ENCODE results near the gene MITF.

The MITF gene

DNA sequence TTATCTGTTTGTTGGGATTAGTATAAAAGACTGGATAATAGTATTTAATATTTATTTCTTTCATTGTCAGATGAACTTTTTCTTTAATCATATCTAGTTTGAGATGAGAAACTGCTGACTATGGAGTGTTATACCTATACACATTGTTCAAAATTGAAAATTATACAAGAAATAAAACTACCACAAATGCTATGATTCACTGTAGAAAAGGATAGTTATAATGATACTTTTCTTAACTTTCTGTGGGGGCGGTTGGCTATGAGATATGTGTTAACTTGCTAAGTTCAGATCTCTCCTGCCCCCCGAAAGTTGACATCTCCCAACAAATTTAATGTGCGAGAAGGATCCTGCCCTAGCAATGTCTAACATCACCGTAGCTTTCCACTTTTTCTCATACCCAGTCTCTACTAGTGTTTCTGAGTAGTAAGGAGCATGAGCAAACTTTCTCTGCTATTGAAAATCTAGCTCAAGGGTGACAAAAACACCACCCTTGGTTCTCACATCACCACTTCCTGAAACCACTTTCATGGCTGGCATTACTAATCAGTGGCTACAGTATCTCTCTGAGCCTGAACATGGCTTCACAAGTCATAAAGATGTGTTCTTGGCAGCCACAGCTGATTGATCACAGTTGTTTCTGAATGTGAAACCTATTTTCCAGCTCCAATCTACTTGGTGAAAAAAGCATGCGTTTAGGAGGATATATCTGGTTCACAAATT is 244.4 kb downstream of the MITF start:
- no peak for DNase-seq

GRCh38 chr3:69985266-69985665 is 246.0 kb downstream of the MITF start:
- DNase-seq = no peak

DNA sequence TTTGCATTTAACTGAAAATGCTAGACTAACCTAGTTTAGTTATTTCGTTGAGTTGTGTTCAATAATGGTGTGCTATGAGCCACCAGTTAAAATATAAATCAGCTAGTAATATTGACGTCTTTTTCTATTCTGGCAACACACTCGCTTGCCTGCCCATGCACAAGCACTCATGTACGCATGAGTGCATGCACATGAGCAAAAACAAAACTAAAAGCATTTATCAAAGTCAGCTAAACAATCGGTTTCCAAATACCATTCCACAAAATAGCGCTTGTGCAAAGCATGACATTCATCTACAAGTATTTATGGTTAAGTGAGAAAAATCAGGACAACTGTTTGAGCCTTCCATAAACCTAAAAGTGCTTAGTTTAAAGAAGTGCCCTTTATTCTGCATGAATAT is 247.2 kb downstream of the MITF start:
- DNase-seq = no peak

GRCh38 chr3:69987833-69988232 is 248.6 kb downstream of the MITF start:
- no peak for DNase-seq

- DNase-seq = no peak
Observed at GRCh38 chr3:69993757-69994156, 254.5 kb downstream of the MITF start.

GRCh38 chr3:69994919-69995318 is 255.7 kb downstream of the MITF start:
- no peak for DNase-seq

DNA sequence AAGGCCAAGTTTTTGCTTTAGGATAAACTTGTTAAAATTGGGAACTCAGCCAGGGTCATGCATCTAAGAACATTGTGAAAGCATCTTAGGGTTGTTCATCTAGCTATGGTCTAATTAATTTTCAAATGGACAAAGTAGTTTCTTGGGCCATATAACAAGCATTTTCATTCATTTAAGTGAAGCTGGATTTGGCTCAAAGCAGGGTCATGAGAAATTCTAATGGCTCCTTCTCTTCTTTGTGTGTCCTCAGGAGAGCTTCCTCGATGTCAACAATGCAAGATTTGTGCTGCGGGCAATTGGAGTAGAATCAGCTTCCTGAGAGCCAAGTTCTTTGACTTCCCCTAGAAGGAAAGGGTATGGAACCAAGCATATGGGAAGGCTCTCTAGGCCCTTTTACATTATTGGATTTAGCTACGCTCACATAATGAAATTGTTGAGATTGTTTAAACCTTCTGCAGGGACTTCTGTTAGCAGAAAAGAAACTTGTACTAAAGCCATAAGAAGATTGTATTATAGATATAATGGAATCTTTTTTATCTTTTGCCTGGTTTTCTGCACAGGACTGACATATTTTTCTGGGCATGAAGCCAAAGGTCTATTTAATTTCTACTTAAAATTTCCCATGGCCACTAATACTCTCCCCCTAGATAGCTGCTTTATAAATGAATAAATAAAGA is 258.5 kb downstream of the MITF start:
- DNase-seq = no peak

DNA sequence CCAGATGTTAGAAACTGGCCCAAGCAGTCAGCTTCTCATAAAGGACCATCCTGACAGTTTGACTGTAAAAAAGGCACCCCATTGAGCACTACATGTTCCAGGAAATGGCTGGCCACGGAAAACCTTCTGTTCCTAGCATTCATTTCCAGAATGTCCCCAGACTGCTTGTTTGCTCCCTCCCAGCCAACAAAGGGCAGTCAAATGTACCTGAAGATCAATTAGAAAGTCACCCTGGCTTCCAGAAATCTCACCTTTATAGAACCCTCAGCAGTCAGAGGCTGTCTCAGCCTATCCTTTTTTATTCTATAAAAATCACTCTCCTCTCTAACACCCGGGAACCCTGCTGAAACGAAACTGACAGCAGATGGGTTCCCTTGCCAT is 259.5 kb downstream of the MITF start:
- DNase-seq = no peak

DNA sequence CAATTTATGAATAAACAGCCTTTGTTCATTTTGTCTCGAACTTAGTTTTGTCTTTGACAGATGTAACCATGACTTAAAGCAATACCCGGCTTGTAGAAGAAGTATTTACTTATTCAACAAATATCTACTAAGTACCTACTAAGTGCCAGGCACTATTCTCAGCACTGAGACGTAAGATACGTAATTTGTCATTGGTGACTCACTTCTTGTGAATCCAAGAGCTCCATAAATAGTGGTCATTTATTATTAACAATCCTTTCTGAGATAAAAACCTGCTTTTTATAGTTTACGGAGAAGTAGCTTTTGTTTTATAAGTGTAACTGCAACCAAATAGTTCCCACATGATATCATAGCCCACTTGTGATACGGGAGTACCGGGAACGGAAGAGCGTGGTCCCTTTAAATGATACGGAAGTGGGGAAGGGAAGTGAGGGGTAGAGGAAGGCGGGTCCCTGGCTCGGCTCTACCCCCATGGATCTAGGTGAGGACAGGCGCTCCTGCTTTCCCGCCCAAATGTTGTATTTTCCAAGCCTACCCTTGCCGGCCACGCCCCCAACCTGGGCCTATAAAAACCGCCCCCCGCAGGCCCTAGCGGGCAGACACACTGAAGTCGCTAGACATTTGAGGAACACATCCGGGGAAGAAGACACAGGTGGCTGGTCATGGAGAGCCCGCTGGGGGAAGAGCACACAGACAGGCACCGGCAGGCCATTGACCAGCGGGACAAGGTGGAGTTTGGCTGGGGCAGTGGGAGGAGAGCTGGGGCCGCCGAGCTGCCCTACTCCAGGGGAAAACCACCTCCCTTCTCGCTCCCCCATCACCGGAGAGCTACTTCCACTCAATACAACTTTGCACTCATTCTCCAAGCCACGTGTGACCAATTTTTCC is 260.1 kb downstream of the MITF start, which contains the start of gene SAMMSON:
TSS of gene SAMMSON (plus strand) at position 594 of the 888 bp plus-strand sequence.
- no peak for DNase-seq

DNA sequence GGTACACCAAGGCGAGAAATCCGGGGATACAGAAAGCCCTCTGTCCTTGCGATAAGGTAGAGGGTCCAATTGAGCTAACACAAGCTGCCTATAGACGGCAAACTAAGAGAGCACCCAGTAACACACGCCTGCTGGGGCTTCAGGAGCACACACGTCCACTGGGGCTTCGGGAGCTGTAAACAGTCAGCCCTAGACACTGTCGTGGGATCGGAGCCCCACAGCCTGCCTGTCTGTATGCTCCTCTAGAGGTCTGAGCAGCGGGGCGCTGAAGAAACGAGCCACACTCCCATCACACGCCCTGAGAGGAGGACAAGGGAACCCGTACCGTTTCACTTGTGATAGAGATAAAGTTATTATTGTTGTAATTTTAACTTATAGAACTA is 260.8 kb downstream of the MITF start:
- no peak for DNase-seq

DNA sequence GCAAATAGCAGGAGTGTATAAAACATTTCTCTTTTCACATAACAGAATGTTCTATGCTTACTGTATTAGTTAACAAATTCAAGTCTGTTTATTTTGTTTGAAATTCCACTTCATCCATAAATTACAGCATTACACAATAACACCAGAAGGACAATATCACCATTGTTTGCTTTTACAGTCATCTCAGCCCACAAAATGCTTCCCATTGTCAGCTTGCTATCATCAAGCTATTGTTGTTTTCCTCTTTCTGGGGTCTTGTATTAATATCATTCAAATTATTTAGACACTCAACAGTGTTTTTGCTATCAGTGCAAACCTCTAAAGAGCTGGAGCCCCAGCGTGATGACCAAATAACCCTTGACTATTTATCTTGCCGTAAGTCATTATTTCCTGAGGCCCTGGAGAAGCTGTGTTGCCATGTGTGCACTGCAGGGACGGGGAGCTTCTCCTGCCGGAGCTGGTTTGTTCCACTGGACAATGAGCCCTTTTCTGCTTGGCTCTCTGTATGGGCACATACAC is 261.4 kb downstream of the MITF start:
- DNase-seq = peak; percentile 27

- DNase-seq = no peak
Observed at GRCh38 chr3:70003119-70003518, 263.9 kb downstream of the MITF start.

DNA sequence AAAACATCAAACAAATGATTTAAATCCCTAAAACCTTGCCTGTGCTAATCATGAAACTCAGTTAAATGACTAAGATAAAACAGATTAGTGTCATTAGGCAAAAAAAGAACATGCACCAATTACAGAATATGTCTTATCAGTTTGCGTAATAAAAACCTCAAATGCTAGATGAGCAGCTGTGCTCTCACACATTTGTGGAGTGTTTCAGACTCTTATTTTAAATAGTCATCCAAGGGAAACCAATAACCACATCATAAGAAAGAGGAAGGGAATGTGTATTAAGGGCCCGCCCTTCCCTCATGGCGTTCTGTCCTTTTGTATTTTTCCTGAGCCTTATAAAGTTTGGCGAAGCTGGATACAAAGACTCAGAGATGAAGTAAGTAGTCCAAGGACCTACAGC is 266.8 kb downstream of the MITF start:
- DNase-seq = no peak

GRCh38 chr3:70010346-70010745 is 271.1 kb downstream of the MITF start:
- no peak for DNase-seq

- no peak for DNase-seq
Observed at GRCh38 chr3:70011582-70011981, 272.3 kb downstream of the MITF start.
